H1 (cell line): ENCODE measurements around the gene CBS. TPM values are rescaled to one million over a fixed set of nuclear protein-coding genes. Genes with fewer than 3 reads are reported as not detected.
"Not testable (repeated sequence)": the region's sequence is repeated elsewhere in the genome, so short reads cannot be mapped to it uniquely, and the experiment has no call there.

Experiments used
- CTCF ChIA-PET: fragments of 300-600 bp; sonication (Branson Sonifier 250); formaldehyde crosslinking; loops from one replicate; lab custom pipeline; 2021; ENCODE audit not compliant: partially characterized antibody; lab: Charles Lee
- POLR2A ChIA-PET: fragments of 300-600 bp; sonication (Branson Sonifier 250); formaldehyde crosslinking; loops from one replicate; lab custom pipeline; 2021; ENCODE audit warnings: inconsistent platforms; ENCODE audit not compliant: partially characterized antibody; lab: Charles Lee
- DNase-seq, 2 experiments: peaks; one replicate each; pipeline versions ENCODE4 v3.0.0 to v3.0.0-alpha.2; 2010 to 2022; ENCODE audit warnings: low spot score in 2 of 2, low read depth in 1 of 2, mixed read lengths in 1 of 2
- FAIRE-seq: peaks from 2 replicates; lab custom pipeline; 2011; peaks lifted over from hg19 to GRCh38; lab: Jason Lieb, UNC
- H2AFZ ChIP-seq: 2 replicates; pipeline ENCODE4 v1.8.1; 2012; ENCODE audit warnings: low read length, inconsistent platforms
- H2AK5ac ChIP-seq: 2 replicates; pipeline ENCODE4 v1.6.1; 2013; ENCODE audit warnings: low read depth, low read length
- H2BK120ac ChIP-seq: replicated peaks from 2 replicates; pipeline ENCODE3; 2013; ENCODE audit warnings: low read depth, low read length, inconsistent platforms
- H2BK12ac ChIP-seq: 2 replicates; pipeline ENCODE4 v1.6.1; 2013; ENCODE audit warnings: low read depth, low read length
- H2BK15ac ChIP-seq: 2 replicates; pipeline ENCODE4 v1.6.1; 2013; ENCODE audit warnings: low read length
- H2BK20ac ChIP-seq: 2 replicates; pipeline ENCODE4 v1.6.1; 2013; ENCODE audit warnings: low read length
- H2BK5ac ChIP-seq: 2 replicates; pipeline ENCODE4 v1.6.1; 2013; ENCODE audit warnings: low read depth, low read length
- H3K14ac ChIP-seq: 2 replicates; pipeline ENCODE4 v1.6.1; 2013; ENCODE audit warnings: inconsistent platforms; ENCODE audit not compliant: insufficient read length
- H3K18ac ChIP-seq: 2 replicates; pipeline ENCODE4 v1.6.1; 2013; ENCODE audit warnings: low read length; ENCODE audit errors: extremely low read depth
- H3K23ac ChIP-seq: 2 replicates; pipeline ENCODE4 v1.6.1; 2013; ENCODE audit warnings: inconsistent platforms; ENCODE audit not compliant: insufficient read length
- H3K23me2 ChIP-seq: 2 replicates; pipeline ENCODE4 v1.6.1; 2013; ENCODE audit warnings: low read depth, low read length
- H3K27ac ChIP-seq: 2 replicates; pipeline ENCODE4 v1.6.1; 2011; ENCODE audit warnings: low read depth, low read length, inconsistent platforms
- H3K27me3 ChIP-seq, 4 experiments: replicated peaks in 1 of 4; 1 replicate in 1 of 4; 2 replicates in 3 of 4; pipeline versions ENCODE4 v1.6.1 to v1.8.1; 2011 to 2013; ENCODE audit warnings: low read length in 3 of 4, mild to moderate bottlenecking in 3 of 4, inconsistent platforms in 2 of 4, mixed read lengths in 2 of 4, moderate library complexity in 1 of 4; ENCODE audit not compliant: control insufficient read depth in 3 of 4, insufficient read depth in 3 of 4; ENCODE audit errors: extremely low read depth in 1 of 4
- H3K36me3 ChIP-seq, 4 experiments: 2 replicates each; pipeline versions ENCODE4 v1.6.1 to v1.8.1; 2011 to 2013; ENCODE audit warnings: mild to moderate bottlenecking in 4 of 4, low read length in 3 of 4, moderate library complexity in 2 of 4, control low read depth in 1 of 4, inconsistent platforms in 1 of 4; ENCODE audit not compliant: insufficient read depth in 4 of 4, control insufficient read depth in 2 of 4
- H3K4ac ChIP-seq: replicated peaks from 2 replicates; pipeline ENCODE3; 2013; ENCODE audit warnings: low read length, low read depth, mixed read lengths, inconsistent platforms; ENCODE audit not compliant: insufficient read length
- H3K4me1 ChIP-seq, 4 experiments: replicated peaks in 1 of 4; 1 replicate in 1 of 4; 2 replicates in 3 of 4; pipeline versions ENCODE4 v1.6.1 to v1.8.1; 2011 to 2013; ENCODE audit warnings: low read length in 3 of 4, inconsistent platforms in 2 of 4, mixed read lengths in 1 of 4; ENCODE audit not compliant: insufficient read depth in 4 of 4, control insufficient read depth in 3 of 4
- H3K4me2 ChIP-seq, 2 experiments: 2 replicates each; pipeline versions ENCODE4 v1.6.1 to v1.8.1; 2011 to 2013; ENCODE audit warnings: low read depth in 2 of 2, low read length in 2 of 2, control low read depth in 1 of 2, inconsistent platforms in 1 of 2, mild to moderate bottlenecking in 1 of 2; ENCODE audit not compliant: insufficient read depth in 1 of 2
- H3K4me3 ChIP-seq, 4 experiments: fragments of 200-600, 300-600 bp in 1 of 4; sonication (generic), shearing (Covaris generic), sonication (Bioruptor Twin) in 1 of 4; 2 replicates each; pipeline versions ENCODE4 v1.5.1 to v1.8.1; 2011 to 2016; ENCODE audit warnings: low read length in 4 of 4, low read depth in 3 of 4, control low read depth in 2 of 4, inconsistent platforms in 2 of 4, mild to moderate bottlenecking in 2 of 4, mixed read lengths in 1 of 4, moderate library complexity in 1 of 4; ENCODE audit not compliant: insufficient read depth in 2 of 4; ENCODE audit errors: extremely low read depth in 1 of 4
- H3K56ac ChIP-seq: replicated peaks from 2 replicates; pipeline ENCODE3; 2013; ENCODE audit warnings: low read depth, mild to moderate bottlenecking, mixed read lengths, low read length, inconsistent platforms; ENCODE audit not compliant: insufficient read length
- H3K79me1 ChIP-seq: 2 replicates; pipeline ENCODE4 v1.6.1; 2013; ENCODE audit warnings: low read depth, low read length, control low read depth
- H3K79me2 ChIP-seq, 2 experiments: 2 replicates each; pipeline versions ENCODE4 v1.6.1 to v1.8.1; 2012 to 2013; ENCODE audit warnings: low read length in 2 of 2, mild to moderate bottlenecking in 2 of 2, inconsistent platforms in 1 of 2; ENCODE audit not compliant: insufficient read depth in 2 of 2, control insufficient read depth in 1 of 2
- H3K9ac ChIP-seq, 4 experiments: replicated peaks in 1 of 4; 1 replicate in 1 of 4; 2 replicates in 3 of 4; pipeline versions ENCODE4 v1.6.1 to v1.8.1; 2011 to 2013; ENCODE audit warnings: low read depth in 3 of 4, low read length in 3 of 4, control low read depth in 2 of 4, mild to moderate bottlenecking in 2 of 4, moderate library complexity in 2 of 4, inconsistent platforms in 1 of 4; ENCODE audit errors: extremely low read depth in 1 of 4
- H3K9me3 ChIP-seq, 2 experiments: 2 replicates each; pipeline versions ENCODE4 v1.6.1 to v1.8.1; 2012 to 2013; ENCODE audit warnings: mild to moderate bottlenecking in 2 of 2, moderate library complexity in 2 of 2, control low read depth in 1 of 2, inconsistent platforms in 1 of 2, low read depth in 1 of 2, low read length in 1 of 2, mixed read lengths in 1 of 2; ENCODE audit not compliant: insufficient read depth in 2 of 2
- H4K20me1 ChIP-seq, 2 experiments: replicated peaks in 1 of 2; 2 replicates each; pipeline versions ENCODE3 to v1.8.1; 2011 to 2013; ENCODE audit warnings: inconsistent platforms in 2 of 2, low read length in 2 of 2, mild to moderate bottlenecking in 1 of 2; ENCODE audit not compliant: insufficient read depth in 2 of 2, control insufficient read depth in 1 of 2
- H4K5ac ChIP-seq: 2 replicates; pipeline ENCODE4 v1.6.1; 2013; ENCODE audit warnings: low read length, low read depth, mixed read lengths, inconsistent platforms; ENCODE audit not compliant: insufficient read length
- H4K8ac ChIP-seq: 2 replicates; pipeline ENCODE4 v1.8.0; 2013; ENCODE audit warnings: mild to moderate bottlenecking, moderate library complexity, low read length, inconsistent platforms; ENCODE audit not compliant: insufficient read depth; ENCODE audit errors: extremely low read depth
- H4K91ac ChIP-seq: replicated peaks from 2 replicates; pipeline ENCODE3; 2013; ENCODE audit warnings: low read length, mixed read lengths, inconsistent platforms; ENCODE audit not compliant: insufficient read length
- WGBS, 2 experiments: shearing (Covaris generic) in 1 of 2; methylation state at CpG; one replicate each; pipeline versions ENCODE4 v1.1.6 to v1.1.7; 2013 to 2015; ENCODE audit warnings: low lambda C conversion rate in 2 of 2, mixed read lengths in 2 of 2, inconsistent platforms in 1 of 2, low coverage in 1 of 2, missing lambda C conversion rate in 1 of 2; ENCODE audit not compliant: insufficient replicate concordance in 2 of 2, insufficient coverage in 1 of 2, insufficient read length in 1 of 2; ENCODE audit errors: extremely low coverage in 1 of 2, missing lambda C conversion rate in 1 of 2; 5-methylcytosine and 5-hydroxymethylcytosine counted together
- polyA plus RNA-seq, 7 experiments: library from polyadenylated mRNA; depleted of rRNA in 3 of 7; stranded (reverse) in 5 of 7; unstranded in 2 of 7; fragments of >200 nt in 5 of 7; fragments of 200-250 nt in 2 of 7; gene quantifications; 1 replicate in 5 of 7; 2 replicates in 1 of 7; 4 replicates in 1 of 7; pipeline versions ENCODE4 v1.2.1 to v1.2.3, GENCODE V29; 2011 to 2013; ENCODE audit warnings: missing spikeins in 2 of 7, mixed read lengths in 2 of 7
- total RNA-seq: library from RNA; stranded (reverse); fragmentation: NEBNext Ultra II Directional; extraction: Animal tissue kit (Norgen Biotek cat#: 25700); gene quantifications from 2 replicates; pipeline ENCODE4 v1.2.1, GENCODE V29; 2021

CBS gene
- total and polyA plus RNA-seq, 2 of the 8 experiments (the other 6 are each of a cell fraction or from before 2014, with no cell fraction given), result 114 to 455 TPM

DNA sequence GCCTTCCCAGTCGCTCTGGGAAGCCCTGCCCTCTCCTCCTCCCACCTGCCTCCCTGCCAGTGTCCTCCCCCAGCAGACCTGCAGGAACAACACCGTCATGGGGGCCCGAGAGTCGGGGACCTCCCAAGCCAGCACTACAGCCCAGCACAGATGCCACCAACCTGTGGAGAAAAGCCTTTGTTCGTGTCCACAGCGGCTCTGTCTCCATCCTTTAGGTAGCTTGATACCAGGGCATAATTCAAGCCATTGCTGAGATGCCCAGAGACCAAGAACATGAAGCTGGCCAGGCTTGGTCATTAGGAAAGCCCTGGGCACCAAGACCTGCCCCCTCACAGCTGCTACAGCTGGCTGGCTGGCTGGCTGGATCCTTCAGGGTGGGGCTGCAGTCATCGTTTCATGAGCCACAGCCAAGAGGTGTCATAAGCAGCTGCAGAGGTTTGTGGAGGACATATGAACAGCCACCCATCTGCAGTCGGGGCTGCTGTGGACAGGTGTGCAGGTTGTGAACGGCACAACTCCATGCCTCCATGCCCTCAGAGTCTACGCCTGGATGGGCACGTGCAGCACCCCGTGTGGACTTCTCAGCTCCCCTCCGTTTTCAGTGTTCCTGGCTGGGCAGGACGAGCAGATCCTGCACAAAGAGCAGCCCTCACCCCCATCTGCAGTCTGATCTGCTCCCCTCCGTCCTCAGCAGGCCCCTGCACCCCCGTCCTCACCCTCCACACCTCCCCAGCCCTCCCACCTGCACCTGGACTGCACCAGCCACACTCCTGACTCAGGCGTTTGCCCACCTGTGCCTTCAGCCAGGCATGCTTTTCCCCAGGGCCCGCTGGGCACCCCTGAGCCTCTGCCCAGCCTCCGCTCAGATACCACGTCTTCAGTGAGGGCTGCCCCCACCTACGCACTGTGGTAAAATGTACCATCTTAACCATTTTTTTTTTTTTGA, 29.5 kb downstream of the CBS start:
- H3K23ac ChIP-seq, H2AFZ ChIP-seq, H2AK5ac ChIP-seq, H3K4me3 ChIP-seq, DNase-seq, FAIRE-seq, H3K36me3 ChIP-seq, H4K8ac ChIP-seq, H2BK5ac ChIP-seq, H3K79me2 ChIP-seq, H3K9ac ChIP-seq, H4K91ac ChIP-seq, H2BK120ac ChIP-seq, H3K4me1 ChIP-seq, H4K5ac ChIP-seq, H3K4me2 ChIP-seq, H3K56ac ChIP-seq, H3K27me3 ChIP-seq, H3K4ac ChIP-seq, H3K79me1 ChIP-seq, CTCF ChIA-PET, H3K14ac ChIP-seq, H3K18ac ChIP-seq, H3K23me2 ChIP-seq, H2BK15ac ChIP-seq, H3K9me3 ChIP-seq, H2BK12ac ChIP-seq, H4K20me1 ChIP-seq, POLR2A ChIA-PET, H2BK20ac ChIP-seq, H3K27ac ChIP-seq: not testable (repeated sequence)
- 78% methylated on average over 4 of the region's 21 CpGs; no CpG with 5 or more reads in 1 of the 2 experiments for WGBS, 2 experiments
